ENCODE data around the gene CCDC92.
"Not testable (repeated sequence)": the region's sequence is repeated elsewhere in the genome, so short reads cannot be mapped to it uniquely, and the experiment has no call there.

Gene CCDC92

GRCh38 chr12:123949770-123950165 is 22.9 kb downstream of the CCDC92 start:
- no peak for DNase-seq (ENCODE audit: low spot score)

DNA sequence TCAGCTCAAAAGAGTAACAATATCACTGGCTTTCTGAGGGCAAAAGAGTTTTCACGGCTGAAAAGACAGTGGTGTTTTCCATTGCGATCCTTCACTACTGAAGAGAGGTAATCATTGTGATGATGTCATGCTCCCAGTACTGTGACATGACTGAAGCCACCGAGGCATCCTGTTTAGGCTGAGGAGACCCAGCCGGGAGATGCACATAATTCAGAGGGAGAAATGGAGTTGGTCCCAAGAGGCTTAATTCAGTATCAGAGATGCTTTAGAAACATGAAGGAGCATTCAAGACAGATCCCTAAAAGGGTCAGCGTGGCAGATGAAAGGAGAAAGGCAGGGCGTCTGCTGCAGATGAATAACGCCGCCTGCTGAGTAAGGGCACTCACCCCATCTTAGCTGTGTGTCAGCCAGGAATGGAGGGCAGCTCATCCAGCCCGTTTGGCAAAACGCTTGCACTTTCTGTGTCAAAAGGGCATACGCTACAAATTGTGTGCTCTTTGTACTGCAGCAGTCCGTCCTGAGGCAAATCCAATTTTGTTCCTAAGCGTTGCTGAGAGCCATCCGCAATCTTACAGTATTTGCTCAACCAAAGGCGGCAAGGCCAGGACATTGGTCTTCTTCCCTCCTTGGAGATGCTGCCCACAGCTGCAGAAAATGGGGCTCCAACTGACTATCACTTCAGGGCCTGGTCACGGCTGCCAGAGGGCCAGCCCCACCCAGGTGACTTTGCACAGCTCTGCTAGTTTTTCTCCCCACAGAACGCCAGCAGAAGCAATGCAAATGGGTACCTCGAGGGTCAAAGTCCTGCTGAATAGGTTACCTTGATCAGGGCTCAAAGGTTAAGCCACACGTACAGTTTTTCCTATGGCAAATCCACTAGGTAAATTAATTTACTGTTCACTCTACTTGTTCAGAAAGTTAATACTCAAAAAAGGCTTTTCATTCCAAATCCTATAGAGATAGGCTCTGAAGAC is 23.5 kb downstream of the CCDC92 start:
- peak; percentile 36 for DNase-seq (ENCODE audit: low spot score)

DNA sequence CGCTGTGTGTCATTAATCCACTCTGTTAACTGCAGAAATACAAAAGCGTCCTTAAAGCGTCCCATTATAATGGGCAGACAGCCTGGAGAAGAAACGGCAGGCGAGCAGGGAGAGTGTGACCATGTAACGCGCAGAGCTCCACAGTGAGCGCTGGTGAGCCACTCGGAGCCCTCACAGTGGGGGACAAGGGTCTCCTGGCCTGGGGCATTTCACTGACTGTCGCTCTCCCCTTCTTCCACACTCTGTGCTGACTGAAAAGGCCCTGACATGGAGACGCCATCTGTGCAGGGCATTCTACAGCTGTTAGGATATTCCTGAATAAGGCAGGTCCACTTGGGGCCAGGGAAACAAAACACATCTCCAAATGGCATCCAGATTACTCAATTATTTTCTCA is 24.2 kb downstream of the CCDC92 start:
- no peak for DNase-seq (ENCODE audit: low spot score)

- DNase-seq (ENCODE audit: low spot score), result not testable (repeated sequence)
These were observed 25.1 kb downstream of the CCDC92 start for GRCh38 chr12:123947531-123947930.

DNA sequence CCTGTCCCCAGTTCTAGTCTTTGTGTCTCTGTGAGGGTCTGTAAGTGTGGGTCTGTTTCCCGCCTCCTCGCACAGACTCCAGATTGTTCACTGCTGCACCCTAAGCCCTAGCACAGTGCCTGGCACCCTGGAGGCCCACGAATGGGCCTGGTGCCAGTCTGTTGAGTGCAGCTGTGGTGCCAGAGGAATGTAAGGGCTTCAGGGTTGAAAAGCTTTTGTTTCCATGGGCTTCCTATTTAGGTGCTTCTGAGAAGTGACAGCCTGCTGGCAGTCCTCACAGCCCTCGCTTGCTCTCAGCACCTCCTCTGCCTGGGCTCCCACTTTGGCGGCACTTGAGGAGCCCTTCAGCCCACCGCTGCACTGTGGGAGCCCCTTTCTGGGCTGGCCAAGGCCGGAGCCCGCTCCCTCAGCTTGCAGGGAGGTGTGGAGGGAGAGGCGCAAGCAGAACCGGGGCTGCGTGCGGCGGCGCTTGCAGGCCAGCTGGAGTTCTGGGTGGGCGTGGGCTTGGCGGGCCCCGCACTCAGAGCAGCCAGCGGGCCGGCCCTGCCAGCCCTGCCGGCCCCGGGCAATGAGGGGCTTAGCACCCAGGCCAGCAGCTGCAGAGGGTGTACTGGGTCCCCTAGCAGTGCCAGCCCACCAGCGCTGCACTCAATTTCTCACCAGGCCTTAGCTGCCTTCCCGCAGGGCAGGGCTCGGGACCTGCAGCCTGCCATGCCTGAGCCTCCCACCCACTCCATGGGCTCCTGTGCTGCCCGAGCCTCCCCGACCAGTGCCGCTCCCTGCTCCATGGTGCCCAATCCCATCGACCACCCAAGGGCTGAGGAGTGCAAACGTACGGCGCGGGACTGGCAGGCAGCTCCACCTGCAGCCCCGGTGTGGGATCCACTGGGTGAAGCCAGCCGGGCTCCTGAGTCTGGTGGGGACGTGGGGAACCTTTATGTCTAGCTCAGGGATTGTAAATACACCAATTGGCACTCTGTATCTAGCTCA is 25.8 kb downstream of the CCDC92 start:
- not testable (repeated sequence) for DNase-seq (ENCODE audit: low spot score)

GRCh38 chr12:123946152-123946515 is 26.5 kb downstream of the CCDC92 start:
- no peak for DNase-seq (ENCODE audit: low spot score)

DNA sequence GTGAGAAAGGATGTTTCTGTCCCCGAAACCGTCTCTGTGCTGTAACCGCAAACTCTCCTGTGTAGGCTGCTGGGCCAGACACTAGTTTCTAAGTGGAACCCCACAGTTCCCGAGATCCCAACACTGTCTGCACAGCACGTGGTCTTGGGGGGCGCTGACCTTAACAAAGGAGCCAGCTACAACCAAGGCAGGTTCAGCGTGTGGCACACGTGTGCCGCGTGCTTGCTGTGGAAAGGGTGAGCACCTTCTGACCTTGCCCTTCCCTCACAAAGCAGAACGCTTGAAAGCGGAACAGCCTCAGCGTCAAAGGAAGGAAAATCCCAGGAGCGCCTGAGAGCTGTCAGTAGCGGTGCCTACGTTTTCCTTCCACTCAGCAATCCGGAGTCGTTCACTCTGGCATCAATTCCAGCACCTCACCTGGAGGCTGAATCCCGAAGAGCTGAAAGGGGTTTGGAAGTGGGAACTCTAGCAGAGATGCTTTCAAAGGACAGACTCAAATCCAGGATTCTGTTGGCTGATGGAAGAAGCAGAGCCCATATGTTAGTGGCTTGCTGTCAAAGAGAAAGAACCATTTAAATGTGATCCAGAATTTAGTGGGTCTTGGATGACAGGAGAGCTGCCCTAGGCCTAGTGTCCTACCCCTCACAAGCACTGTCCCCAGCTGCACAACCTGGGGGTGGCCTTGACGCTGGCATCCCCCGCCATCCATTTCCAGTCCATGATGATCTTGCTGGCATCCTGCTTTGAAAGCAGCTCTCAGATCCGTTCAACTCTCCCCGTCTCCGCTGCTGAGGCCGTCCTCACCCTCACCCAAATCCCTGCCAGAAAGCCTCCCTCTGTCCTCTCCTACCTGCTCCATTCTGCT is 27.1 kb downstream of the CCDC92 start:
- no peak for DNase-seq (ENCODE audit: low spot score)

DNA sequence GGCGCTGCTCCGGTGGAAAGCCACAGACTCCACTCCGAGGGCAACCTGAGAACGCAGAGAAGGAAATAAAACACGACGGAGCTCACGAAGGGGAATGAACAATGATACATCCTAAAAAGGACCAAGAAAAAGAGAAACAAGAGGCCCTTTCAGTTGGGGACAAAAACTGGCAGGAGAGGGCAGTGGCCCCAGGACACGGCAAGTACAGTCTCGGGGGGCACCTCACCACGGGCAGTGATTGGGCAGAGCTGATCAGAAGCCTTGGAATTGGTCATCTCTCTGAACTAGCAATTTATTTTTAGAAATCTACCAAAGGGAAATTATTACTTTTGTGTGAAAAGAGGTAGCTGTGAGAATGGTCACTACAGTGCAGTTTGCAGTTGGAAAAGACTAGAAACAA is 27.9 kb downstream of the CCDC92 start:
- DNase-seq (ENCODE audit: low spot score), result no peak

DNA sequence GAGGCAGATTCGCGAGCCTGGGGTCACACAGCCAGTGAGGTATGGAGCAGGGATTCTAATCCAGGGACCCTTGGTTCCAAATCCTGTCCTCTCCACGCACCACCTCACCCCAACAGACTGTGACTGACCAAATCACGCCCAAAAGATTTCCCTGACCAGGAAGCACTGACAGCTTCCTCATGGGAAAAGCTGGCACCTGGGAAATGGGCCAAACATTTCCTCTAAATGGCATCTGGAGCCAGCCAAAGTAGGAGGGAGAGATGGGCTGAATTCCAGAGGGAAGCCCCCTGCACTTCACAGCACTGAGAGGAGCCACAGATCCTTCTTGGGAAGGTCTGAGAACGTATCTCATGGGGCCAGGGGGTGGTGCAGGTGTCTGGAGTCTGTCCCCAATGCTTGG is 28.8 kb downstream of the CCDC92 start:
- DNase-seq (ENCODE audit: low spot score), result no peak

GRCh38 chr12:123942911-123943648 is 29.6 kb downstream of the CCDC92 start:
- DNase-seq (ENCODE audit: low spot score), result no peak

- DNase-seq (ENCODE audit: low spot score), result peak; percentile 9
These were observed 30.4 kb downstream of the CCDC92 start for GRCh38 chr12:123942238-123942653.

- no peak for DNase-seq (ENCODE audit: low spot score)
These were observed 30.9 kb downstream of the CCDC92 start for GRCh38 chr12:123941624-123942237.

GRCh38 chr12:123941000-123941399 is 31.6 kb downstream of the CCDC92 start:
- DNase-seq (ENCODE audit: low spot score), result no peak

- DNase-seq (ENCODE audit: low spot score), result no peak
These were observed 32.0 kb downstream of the CCDC92 start for GRCh38 chr12:123940627-123940966.

DNA sequence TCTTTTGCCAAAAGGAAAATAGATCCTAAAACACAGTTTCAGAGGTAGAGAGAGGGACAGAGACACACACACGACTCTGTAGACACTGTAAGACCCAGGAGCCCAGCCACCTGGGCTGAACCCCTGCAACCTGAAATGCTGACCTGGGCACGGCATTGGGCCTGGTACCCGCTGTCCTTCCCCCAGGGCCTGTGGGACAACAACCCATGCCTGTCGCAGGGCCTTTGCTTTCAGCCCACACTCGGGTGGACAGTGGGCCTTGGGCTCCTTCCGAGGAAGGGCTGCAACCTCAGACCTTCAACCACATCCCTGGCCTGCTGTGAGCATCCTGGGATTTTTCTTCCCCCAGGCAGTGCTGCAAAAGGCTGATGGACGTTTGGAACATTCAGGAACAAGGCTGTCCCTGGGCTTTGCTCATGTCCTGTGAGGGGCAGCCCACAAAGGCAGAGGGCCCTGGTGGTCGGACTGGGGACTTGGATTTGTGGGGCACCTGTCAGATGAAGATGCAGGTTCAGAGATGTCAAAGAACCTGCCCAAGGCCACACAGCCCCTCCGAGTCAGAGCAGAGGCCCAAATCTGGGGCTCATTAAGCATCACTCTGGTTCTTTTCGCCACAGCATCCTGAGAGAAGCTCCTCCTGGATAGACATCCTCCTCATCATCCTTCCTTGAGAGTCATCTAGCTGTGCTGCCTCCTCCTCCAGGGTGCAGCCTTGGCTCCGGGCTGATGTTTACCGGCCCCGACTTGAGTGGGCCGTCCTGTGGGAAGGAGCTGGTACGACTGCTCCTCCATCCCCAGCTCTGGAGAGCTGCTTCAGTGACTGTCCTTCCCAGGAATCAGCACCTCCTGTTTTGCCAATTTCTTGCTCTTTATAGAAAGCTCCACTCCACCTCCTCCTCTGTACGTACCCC is 32.7 kb downstream of the CCDC92 start:
- no peak for DNase-seq (ENCODE audit: low spot score)

DNA sequence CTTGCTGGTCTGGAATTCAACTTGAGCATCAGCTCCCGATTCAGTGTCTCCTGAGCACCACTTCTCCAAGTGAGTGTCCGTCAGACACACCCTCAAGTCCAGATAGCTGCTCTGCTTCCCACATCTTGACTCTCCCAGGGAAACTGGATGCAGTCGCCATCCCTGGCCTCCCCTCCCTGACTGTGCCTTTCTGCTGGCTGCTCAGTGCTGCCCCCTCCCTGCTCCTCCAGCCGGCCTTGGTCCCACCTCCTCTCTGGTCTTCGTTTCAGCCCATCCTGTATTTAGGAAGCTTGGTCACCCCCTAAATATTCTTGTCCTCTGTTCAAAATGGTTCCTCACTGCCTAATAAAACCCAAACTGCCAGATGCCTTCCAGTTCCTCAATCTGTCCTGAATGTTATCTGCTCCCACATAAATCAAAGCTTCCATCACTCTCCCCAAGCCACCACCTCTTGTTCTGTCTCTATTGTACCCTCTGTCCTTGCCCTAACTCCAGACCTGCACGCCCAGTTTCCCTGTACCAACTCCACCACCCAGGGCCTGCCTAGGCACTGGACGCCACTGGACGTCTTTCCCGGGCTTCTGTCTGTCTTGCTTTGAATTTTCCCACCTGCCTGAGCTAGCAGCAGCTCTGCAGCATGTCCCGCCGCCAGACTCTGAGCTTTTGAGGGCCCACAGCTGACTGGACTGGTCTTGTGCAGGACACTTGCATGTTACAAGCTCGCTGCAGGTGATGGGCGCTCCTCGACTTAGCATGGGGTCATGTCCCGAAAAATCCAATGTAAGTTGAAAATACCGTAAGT is 33.8 kb downstream of the CCDC92 start:
- DNase-seq (ENCODE audit: low spot score), result no peak

GRCh38 chr12:123937707-123938591 is 34.7 kb downstream of the CCDC92 start:
- DNase-seq (ENCODE audit: low spot score), result peak; percentile 13
